Activated CD8-positive, alpha-beta memory T cell treated with anti-CD3 and anti-CD28 coated beads for 1 hour (primary cell): ENCODE measurements around the gene ETS1.
A peak's percentile ranks its signal among the peaks of the same experiment; 100 is the strongest.

Source experiments
- DNase-seq, 2 donors: peaks; one replicate each; pipeline ENCODE4 v3.0.0-alpha.2; 2020; ENCODE audit warnings: low read depth in 1 of 2; ENCODE audit errors: extremely low read depth in 1 of 2

The ETS1 gene, protein sequence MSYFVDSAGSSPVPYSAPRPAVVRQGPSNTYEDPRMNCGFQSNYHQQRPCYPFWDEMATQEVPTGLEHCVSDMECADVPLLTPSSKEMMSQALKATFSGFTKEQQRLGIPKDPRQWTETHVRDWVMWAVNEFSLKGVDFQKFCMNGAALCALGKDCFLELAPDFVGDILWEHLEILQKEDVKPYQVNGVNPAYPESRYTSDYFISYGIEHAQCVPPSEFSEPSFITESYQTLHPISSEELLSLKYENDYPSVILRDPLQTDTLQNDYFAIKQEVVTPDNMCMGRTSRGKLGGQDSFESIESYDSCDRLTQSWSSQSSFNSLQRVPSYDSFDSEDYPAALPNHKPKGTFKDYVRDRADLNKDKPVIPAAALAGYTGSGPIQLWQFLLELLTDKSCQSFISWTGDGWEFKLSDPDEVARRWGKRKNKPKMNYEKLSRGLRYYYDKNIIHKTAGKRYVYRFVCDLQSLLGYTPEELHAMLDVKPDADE

GRCh38 chr11:128587415-128587814 lies at the start of gene ETS1:
Gene ETS1, minus strand, starts transcription at chr11:128587558. Its CDS starts 14,428 bp downstream, at chr11:128573130.
- DNase-seq: no peak

GRCh38 chr11:128634395-128634794 lies 47.0 kb upstream of the ETS1 start:
- DNase-seq: no peak

DNA sequence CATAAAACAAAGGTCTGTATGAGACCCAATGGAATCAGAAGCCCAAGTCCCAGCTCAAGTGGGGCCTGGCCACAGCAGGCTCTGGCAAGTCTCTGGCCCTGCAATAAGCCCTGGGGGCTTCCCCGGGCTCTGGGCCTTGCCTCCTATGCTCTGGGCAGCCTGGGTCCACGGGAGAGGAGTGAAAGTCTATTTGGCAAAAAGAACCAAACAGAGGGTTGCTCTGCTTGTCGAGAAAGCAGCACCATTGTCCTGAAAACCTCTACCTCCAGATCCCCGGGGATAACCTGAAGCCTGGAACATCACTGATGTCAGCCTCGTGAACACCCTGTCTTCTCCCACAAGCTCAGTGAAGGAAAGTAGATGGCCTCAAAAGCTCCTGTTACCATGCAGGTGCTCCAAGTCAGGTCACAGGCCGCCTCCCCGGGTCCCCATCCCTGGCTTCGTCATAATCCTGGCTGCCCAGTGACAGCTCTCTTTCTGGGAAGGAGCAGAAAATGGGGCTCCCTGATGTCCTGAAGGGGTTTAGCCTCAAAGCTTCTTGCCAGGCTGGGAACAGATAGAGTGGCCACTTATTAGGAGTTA lies 46.1 kb upstream of the ETS1 start:
- no peak for DNase-seq

GRCh38 chr11:128632141-128632791 lies 44.9 kb upstream of the ETS1 start:
- DNase-seq: no peak

GRCh38 chr11:128630367-128631230 lies 43.2 kb upstream of the ETS1 start:
- DNase-seq: peak; percentile 81 to 91

GRCh38 chr11:128629516-128630106 lies 42.3 kb upstream of the ETS1 start:
- DNase-seq: no peak

GRCh38 chr11:128628686-128629085 lies 41.3 kb upstream of the ETS1 start:
- no peak for DNase-seq

GRCh38 chr11:128628325-128628673 lies 40.9 kb upstream of the ETS1 start:
- no peak for DNase-seq

GRCh38 chr11:128627666-128628324 lies 40.4 kb upstream of the ETS1 start:
- DNase-seq: no peak

- no peak for DNase-seq
These were observed 39.7 kb upstream of the ETS1 start for GRCh38 chr11:128626913-128627665.

- no peak for DNase-seq
These were observed 38.4 kb upstream of the ETS1 start for GRCh38 chr11:128625746-128626145.

DNA sequence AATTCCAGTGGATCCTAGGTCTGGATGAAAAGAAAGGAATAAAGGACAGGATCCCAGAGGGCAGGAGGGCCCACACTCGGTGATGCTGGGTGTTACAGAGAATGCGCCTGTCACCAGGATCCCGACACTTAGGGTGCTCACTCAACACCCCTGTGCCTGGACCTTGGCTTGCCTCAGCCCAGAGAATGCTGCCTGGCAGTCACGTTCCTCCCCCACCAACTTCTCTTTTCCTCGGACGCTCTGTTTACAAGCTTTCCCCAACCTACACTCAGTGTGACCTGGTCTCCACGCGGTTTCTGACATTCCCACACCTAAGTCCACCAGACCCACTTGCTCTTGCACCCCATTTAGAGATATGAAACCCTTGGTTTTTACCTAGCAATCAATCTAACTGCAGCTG lies 38.0 kb upstream of the ETS1 start:
- DNase-seq: no peak

DNA sequence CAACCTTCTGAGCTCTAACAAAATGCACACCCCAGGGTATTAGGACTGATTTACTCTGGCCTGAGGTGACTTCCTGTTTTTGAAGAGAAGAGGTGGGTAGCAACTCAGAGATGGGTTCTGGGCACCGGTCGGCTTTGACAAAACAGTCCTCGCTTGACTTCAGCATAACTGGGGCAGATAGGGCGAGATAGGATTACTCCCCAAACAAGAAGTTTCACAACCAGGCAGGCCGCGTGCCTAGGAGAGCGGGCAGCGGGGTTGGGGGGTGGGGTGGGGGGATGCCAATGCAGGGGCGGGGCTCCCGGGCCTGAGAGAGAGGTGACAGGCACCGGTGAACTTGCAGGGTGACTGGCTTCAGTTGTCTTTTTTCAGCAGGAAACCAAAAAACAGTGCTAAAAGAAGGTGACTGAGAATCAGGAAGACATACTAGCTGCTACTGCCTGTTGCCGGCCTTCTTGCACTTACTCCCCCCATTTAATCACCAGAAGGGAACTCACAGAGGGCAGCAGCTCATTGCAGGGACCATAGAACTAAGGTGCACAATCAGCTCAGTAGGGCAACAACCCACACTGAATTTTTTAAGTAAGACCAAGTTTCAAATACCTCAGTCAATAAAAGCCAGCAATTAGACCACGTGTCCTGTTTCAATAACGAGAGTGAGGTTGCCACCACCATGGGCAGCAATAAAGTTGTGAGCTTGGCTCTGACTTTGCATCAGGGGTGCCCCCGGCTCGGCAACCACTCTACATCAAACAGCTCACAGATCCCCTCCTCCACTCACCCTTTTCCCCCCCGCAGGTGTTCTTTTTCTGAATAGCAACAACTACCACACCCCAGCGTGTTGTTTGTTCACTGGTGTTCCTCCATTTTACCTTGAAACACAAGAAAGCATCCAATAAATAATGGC lies 37.2 kb upstream of the ETS1 start:
- peak in 1 of 2 donors; percentile 35 for DNase-seq

GRCh38 chr11:128623091-128623490 lies 35.7 kb upstream of the ETS1 start:
- no peak for DNase-seq

DNA sequence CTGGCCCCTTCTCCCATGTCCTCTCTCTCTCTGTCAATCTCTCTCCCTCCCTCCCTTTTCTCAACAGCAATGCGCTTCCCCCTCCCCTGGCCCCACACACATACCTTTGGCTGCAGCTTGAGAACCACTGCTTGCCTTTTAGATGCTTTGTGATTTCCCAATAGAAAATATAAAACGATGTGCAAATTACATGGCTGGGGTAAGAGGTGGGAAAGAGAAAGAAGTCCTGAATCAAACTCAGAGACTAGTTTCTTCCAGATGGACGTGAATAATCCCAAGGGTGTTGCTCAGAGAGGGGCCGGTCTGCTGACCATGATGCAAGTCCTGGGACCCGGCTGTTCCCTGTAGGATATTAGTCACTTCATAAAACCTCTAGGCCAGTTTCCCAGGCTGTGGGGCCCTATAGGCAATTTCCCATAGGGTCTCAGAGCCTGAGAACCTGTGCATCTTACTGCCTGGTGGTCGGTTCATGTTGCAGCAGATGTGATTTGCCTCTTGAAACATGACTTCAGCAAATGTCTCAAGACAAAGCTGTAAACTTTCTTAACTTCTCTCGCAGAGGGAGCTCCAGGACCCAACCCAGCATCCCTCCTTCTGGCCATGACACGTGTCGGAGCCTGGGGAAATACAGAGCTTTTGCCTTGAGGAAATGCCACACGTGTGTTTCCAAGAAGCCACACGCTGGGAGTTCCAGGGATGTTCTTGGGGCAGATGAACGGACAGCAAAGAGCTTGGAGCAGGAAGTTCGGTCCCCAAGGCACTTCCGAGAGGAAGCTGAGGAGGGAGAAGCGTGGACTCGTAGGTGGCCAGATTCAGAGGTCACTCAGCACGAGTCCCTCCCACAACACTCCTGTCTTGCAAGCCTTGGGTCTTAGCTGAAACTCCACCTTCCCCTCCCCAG lies 34.5 kb upstream of the ETS1 start:
- no peak for DNase-seq

DNA sequence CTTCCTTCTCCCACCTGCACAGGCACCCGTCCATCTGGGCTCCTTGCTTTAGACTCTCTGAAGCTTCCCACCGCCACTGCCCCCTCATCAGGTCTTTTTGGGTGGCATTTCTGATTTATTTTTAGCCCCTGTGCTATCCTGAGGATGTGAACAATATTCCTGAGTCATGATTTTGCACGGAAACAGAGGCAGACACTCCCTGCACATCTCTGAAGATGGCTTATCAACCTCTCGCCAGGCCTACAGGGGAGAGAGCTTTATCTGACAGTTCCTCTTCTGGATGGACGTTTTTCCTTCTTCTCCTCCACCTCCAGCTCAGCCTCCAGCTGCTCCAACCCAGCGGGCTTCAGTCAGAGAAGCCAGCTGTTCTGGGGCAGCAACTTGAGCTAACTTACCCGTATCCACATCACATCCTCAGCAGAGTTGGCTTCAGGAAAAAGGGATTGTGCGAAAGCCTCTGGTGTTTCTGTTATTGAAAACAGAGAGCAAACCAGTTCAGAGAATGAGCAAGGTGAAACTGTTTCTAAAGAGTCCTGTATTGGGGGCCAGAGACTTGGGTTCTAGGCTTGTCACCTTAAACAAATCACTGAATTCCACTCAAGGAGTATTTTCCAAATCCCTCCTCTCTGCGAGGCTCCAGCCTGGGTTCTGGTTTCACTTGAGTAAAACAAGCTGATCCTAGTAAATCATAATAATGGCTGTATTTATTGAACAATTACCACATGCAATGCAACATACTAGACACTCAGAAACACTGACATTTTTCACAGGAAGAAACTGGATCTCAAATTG lies 33.1 kb upstream of the ETS1 start:
- DNase-seq: no peak
